GM12878 (cell line): ENCODE data around the gene TUBGCP3. TPM values are rescaled to one million over a fixed set of nuclear protein-coding genes. Genes with fewer than 3 reads are reported as not detected.

ENCODE experiments used
- ATAC-seq: fragments of 200-7000 bp; cut with Tn5 transposase; 3 replicates; pipeline ENCODE4 v1.9.1; 2020; ENCODE audit warnings: mild to moderate bottlenecking, moderate library complexity
- BruUV-seq: library from RNA; stranded (reverse); fragments of 400-500 nt; replicated peaks from 2 replicates; lab custom pipeline; 2021; lab: Mats Ljungman, UMichigan
- CTCF ChIA-PET: fragments of 300-600 bp; sonication (Branson Sonifier 250); formaldehyde crosslinking; extraction: SDS; loops from one replicate; lab custom pipeline; 2021; ENCODE audit warnings: inconsistent platforms; lab: Yijun Ruan, JAX
- POLR2A ChIA-PET: fragments of 350-600 bp; formaldehyde crosslinking; extraction: SDS; loops from one replicate; lab custom pipeline; 2021; ENCODE audit warnings: inconsistent platforms; lab: Charles Lee
- RAD21 ChIA-PET: fragments of 300-600 bp; sonication (Branson Sonifier 250); formaldehyde crosslinking; loops from one replicate; lab custom pipeline; 2023; ENCODE audit warnings: antibody characterized with exemption; ENCODE audit not compliant: unreplicated experiment; lab: Charles Lee
- SMC1A ChIA-PET: fragments of 300-600 bp; sonication (Branson Sonifier 250); formaldehyde crosslinking; loops from one replicate; lab custom pipeline; 2023; ENCODE audit not compliant: unreplicated experiment, uncharacterized antibody; lab: Charles Lee
- DNase-seq: peaks from one replicate; pipeline ENCODE4 v3.0.0-alpha.2; 2011; ENCODE audit warnings: low read depth, low spot score
- FAIRE-seq: peaks from 3 replicates; lab custom pipeline; 2011; peaks lifted over from hg19 to GRCh38; lab: Jason Lieb, UNC
- H2AFZ ChIP-seq: 2 replicates; pipeline ENCODE4 v1.6.0; 2011; ENCODE audit warnings: low read depth, low read length, control low read depth; ENCODE audit not compliant: control insufficient read depth
- H3K27ac ChIP-seq: 2 replicates; pipeline ENCODE4 v1.5.1; 2011; ENCODE audit warnings: control low read depth; ENCODE audit not compliant: control insufficient read depth, insufficient read depth
- H3K27me3 ChIP-seq, 2 experiments: replicated peaks in 1 of 2; 2 replicates each; pipeline versions ENCODE4 v1.6.0 to v1.6.1; 2011; ENCODE audit warnings: low read length in 1 of 2; ENCODE audit not compliant: control insufficient read depth in 2 of 2, insufficient read depth in 2 of 2
- H3K36me3 ChIP-seq, 2 experiments: 2 replicates each; pipeline ENCODE4 v1.5.1; 2011; ENCODE audit warnings: low read length in 1 of 2; ENCODE audit not compliant: control insufficient read depth in 2 of 2, insufficient read depth in 2 of 2
- H3K4me1 ChIP-seq: 2 replicates; pipeline ENCODE4 v1.6.1; 2011; ENCODE audit warnings: mild to moderate bottlenecking, low read length, moderate library complexity, mixed read lengths; ENCODE audit not compliant: control insufficient read depth, insufficient read depth
- H3K4me2 ChIP-seq: 2 replicates; pipeline ENCODE4 v1.6.0; 2011; ENCODE audit warnings: control low read depth; ENCODE audit not compliant: control insufficient read depth, insufficient read depth
- H3K4me3 ChIP-seq: fragments of 200-600 bp; sonication (generic); 2 replicates; pipeline ENCODE4 v1.5.1; 2016
- H3K79me2 ChIP-seq: 2 replicates; pipeline ENCODE4 v1.6.0; 2011; ENCODE audit warnings: low read length; ENCODE audit not compliant: control insufficient read depth, insufficient read depth
- H3K9ac ChIP-seq: 2 replicates; pipeline ENCODE4 v1.8.0; 2011; ENCODE audit warnings: low read length, control low read depth, mixed read lengths; ENCODE audit not compliant: control insufficient read depth, insufficient read depth
- H3K9me3 ChIP-seq: replicated peaks from 3 replicates; pipeline ENCODE4 v1.5.1; 2011; ENCODE audit warnings: mild to moderate bottlenecking, low read length; ENCODE audit not compliant: control insufficient read depth, insufficient read depth
- H4K20me1 ChIP-seq: 2 replicates; pipeline ENCODE4 v1.6.0; 2011; ENCODE audit not compliant: control insufficient read depth, insufficient read depth
- ASH2L ChIP-seq: fragments of 300-600, 200-600 bp; sonication (generic); IDR thresholded peaks from 2 replicates; pipeline ENCODE4 v1.6.1; 2017; ENCODE audit warnings: low read depth, mild to moderate bottlenecking, borderline replicate concordance
- CREM ChIP-seq: IDR thresholded peaks from 2 replicates; pipeline ENCODE4 v1.6.1; 2014; ENCODE audit warnings: antibody characterized with exemption, low read depth
- EZH2 ChIP-seq: IDR thresholded peaks from 2 replicates; pipeline ENCODE4 v1.6.1; 2012; ENCODE audit warnings: low read depth, mild to moderate bottlenecking, control low read depth, inconsistent platforms, low read length, borderline replicate concordance; ENCODE audit not compliant: control insufficient read depth
- FOXK2 ChIP-seq: fragments of 450-650 bp; IDR thresholded peaks from 2 replicates; pipeline ENCODE4 v1.6.1; 2017; ENCODE audit warnings: mild to moderate bottlenecking, moderate library complexity
- GABPA ChIP-seq: IDR thresholded peaks from 2 replicates; pipeline ENCODE4 v1.6.1; 2014; ENCODE audit warnings: antibody characterized with exemption, low read depth, mild to moderate bottlenecking, inconsistent platforms
- HDGF ChIP-seq: fragments of 450-650 bp; IDR thresholded peaks from 2 replicates; pipeline ENCODE4 v1.6.1; 2016; ENCODE audit warnings: antibody characterized with exemption
- MEF2B ChIP-seq: fragments of 450-650 bp; IDR thresholded peaks from 2 replicates; pipeline ENCODE4 v1.6.1; 2018; ENCODE audit warnings: mild to moderate bottlenecking, moderate library complexity; ENCODE audit not compliant: partially characterized antibody, poor library complexity, severe bottlenecking
- MXI1 ChIP-seq: fragments of 150-350 bp; IDR thresholded peaks from 2 replicates; pipeline ENCODE4 v1.6.1; 2011; ENCODE audit warnings: low read depth, mild to moderate bottlenecking, inconsistent platforms, low read length, improper control_type of control experiment
- MYC ChIP-seq: IDR thresholded peaks from 2 replicates; pipeline ENCODE4 v1.6.1; 2011; ENCODE audit warnings: mild to moderate bottlenecking, low read length, moderate library complexity, inconsistent platforms; ENCODE audit not compliant: insufficient read depth, insufficient replicate concordance, insufficient read length, severe bottlenecking
- NBN ChIP-seq: fragments of 450-650 bp; IDR thresholded peaks from 2 replicates; pipeline ENCODE4 v1.6.1; 2016
- NFIC ChIP-seq: IDR thresholded peaks from 2 replicates; pipeline ENCODE4 v1.6.1; 2012; ENCODE audit warnings: low read depth, mild to moderate bottlenecking, inconsistent platforms, low read length, moderate library complexity
- NFYA ChIP-seq: IDR thresholded peaks from 2 replicates; pipeline ENCODE4 v1.6.1; 2011; ENCODE audit warnings: low read depth, mild to moderate bottlenecking, low read length, improper control_type of control experiment, borderline replicate concordance
- POLR2AphosphoS2 ChIP-seq: IDR thresholded peaks from 2 replicates; pipeline ENCODE4 v1.6.1; 2011; ENCODE audit warnings: low read depth, mild to moderate bottlenecking, low read length, improper control_type of control experiment, moderate library complexity
- SREBF2 ChIP-seq: IDR thresholded peaks from 2 replicates; pipeline ENCODE4 v1.6.1; 2012; ENCODE audit warnings: mild to moderate bottlenecking, low read length
- WGBS: methylation state at CpG from one replicate; pipeline ENCODE4 v1.1.6; 2016; ENCODE audit warnings: low lambda C conversion rate; ENCODE audit not compliant: insufficient replicate concordance, insufficient coverage; ENCODE audit errors: missing lambda C conversion rate; 5-methylcytosine and 5-hydroxymethylcytosine counted together
- in situ Hi-C: fragments of 300-500 bp; cut with MboI; formaldehyde crosslinking; loops from 9 replicates; pipeline ENCODE4 v1.14.3; 2018; ENCODE audit warnings: mixed read lengths
- intact Hi-C: fragments of 100-400 bp; cut with micrococcal nuclease; formaldehyde crosslinking; loops from one replicate; pipeline ENCODE4 v1.14.2; 2022; ENCODE audit not compliant: unreplicated experiment
- polyA plus RNA-seq, 11 experiments: library from polyadenylated mRNA; depleted of rRNA in 4 of 11; unstranded in 6 of 11; stranded (reverse) in 5 of 11; fragments of >200 nt; fragmentation: Nextera tagmentation in 4 of 11; fragmentation: Illumina TruSeq in 1 of 11; extraction: Ambion mirVana in 4 of 11; extraction: Trizol in 1 of 11; gene quantifications; 1 replicate in 1 of 11; 2 replicates in 10 of 11; pipeline versions ENCODE4 v1.2.1 to v1.2.3, GENCODE V29; 2011 to 2016; ENCODE audit warnings: inconsistent platforms in 2 of 11, missing spikeins in 2 of 11, low read depth in 1 of 11
- total RNA-seq, 4 experiments: library from RNA; depleted of rRNA in 3 of 4; stranded (reverse); fragments of >200 nt in 3 of 4; fragmentation: Illumina TruSeq in 1 of 4; extraction: Trizol in 1 of 4; gene quantifications; 2 replicates each; pipeline versions ENCODE4 v1.2.1 to v1.2.3, GENCODE V29; 2013 to 2021
- TF ChIP-seq, protein P1 (sequence below), 3 experiments: IDR thresholded peaks in 2 of 3; conservative IDR thresholded peaks in 1 of 3; 2 replicates each; pipeline ENCODE4 v1.5.1; 2011; ENCODE audit warnings: low read depth in 3 of 3, low read length in 3 of 3, mild to moderate bottlenecking in 3 of 3, control low read depth in 2 of 3, moderate library complexity in 2 of 3, inconsistent platforms in 1 of 3, mixed read lengths in 1 of 3; ENCODE audit not compliant: control insufficient read depth in 2 of 3, insufficient read depth in 1 of 3; ENCODE audit errors: extremely low read depth in 1 of 3
- TF ChIP-seq, protein P2 (sequence below): fragments of 450-650 bp; IDR thresholded peaks from 2 replicates; pipeline ENCODE4 v1.6.1; 2016; ENCODE audit warnings: mild to moderate bottlenecking
- TF ChIP-seq, protein P3 (sequence below): fragments of 450-650 bp; conservative IDR thresholded peaks from 2 replicates; pipeline ENCODE4 v1.6.1; 2017; ENCODE audit warnings: mild to moderate bottlenecking, moderate library complexity

Gene TUBGCP3
- total and polyA plus RNA-seq, 10 of the 15 experiments (the other 5 are each of a cell fraction or from before 2014, with no cell fraction given), result 4.0 to 34.0 (median 22.6) TPM

DNA sequence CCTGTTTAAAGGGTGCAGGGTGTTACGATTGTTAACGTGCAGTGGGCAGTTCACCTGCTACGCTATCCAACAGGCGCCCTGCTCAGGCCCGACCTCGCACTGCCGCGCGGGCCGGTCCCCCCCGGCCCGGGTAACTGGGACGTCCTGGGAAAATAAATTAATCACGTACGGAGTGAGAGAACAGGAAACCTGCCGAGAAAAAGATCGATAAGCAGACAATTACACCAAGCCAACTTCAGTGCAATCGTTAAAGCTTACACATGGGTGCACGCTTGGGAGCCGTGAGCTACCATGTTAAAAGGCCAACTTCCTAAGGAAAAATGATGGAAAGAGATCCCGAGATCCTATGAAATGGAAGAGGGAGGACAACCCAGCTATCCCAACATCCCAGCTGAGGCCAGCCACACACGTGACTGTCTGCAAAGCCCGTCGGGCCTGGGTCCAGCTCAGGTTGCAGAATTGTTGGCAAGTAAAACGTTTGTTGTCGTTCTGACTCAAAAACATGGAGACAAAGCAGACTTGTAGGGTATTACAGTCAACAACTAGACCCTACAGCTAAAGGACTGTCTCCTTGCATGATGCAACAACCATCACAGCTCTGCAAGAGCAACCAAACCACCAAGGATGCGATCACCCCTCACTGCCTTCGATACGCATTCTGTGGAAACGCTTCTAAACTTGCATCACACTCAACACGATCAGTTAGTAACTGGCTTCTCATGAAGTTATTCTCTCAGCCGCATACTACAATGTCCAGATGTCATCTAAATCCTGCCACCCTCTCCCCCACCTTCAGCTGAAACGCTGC lies 741 bp upstream of the TUBGCP3 start:
- 72% methylated on average over 33 of the region's 33 CpGs for WGBS
- DNase-seq (no peak), ATAC-seq (no peak), FAIRE-seq (no peak)
- ChIA-PET POLR2A (interaction anchor here (0.6 to 1.0 kb wide), 3 partner anchors 12 to 288 kb away, joined by 3 read pairs; no protein-coding TSS in a partner anchor), CTCF (interaction anchor here (0.7 to 1.7 kb wide), 3 partner anchors 14 to 17 kb away, joined by 3 to 4 read pairs (median 3); no protein-coding TSS in a partner anchor), RAD21 (interaction anchor here (0.9 kb wide), 1 partner anchor 15 kb away, joined by 4 read pairs; no protein-coding TSS in a partner anchor)
- Histone ChIP-seq H3K9me3 (no peaks in the 10 kb centered on the region; the same call in 2 of the 3 replicates), H4K20me1 (no peaks in the 10 kb centered on the region), H2AFZ (peak overlapping the region; percentile 93), H3K9ac (peak overlapping the region; percentile 94), H3K27ac (peak overlapping the region; percentile 94)
- intact Hi-C loops, result no loop called here
- BruUV-seq, result TSS peak; percentile 92
- TF ChIP-seq CREM (no peak), MYC (no peak), FOXK2 (no peak), SREBF2 (no peak), NBN (0 out of 2 replicates have a peak, but pooled peaks have one; percentile 10), NFIC (no peak), POLR2AphosphoS2 (no peak), EZH2 (no peak), MEF2B (no peak), HDGF (peak; percentile 54; the same call in 1 of the 2 replicates), GABPA (no peak), MXI1 (no peak), NFYA (no peak), ASH2L (no peak)
- TF ChIP-seq, protein P1, sequence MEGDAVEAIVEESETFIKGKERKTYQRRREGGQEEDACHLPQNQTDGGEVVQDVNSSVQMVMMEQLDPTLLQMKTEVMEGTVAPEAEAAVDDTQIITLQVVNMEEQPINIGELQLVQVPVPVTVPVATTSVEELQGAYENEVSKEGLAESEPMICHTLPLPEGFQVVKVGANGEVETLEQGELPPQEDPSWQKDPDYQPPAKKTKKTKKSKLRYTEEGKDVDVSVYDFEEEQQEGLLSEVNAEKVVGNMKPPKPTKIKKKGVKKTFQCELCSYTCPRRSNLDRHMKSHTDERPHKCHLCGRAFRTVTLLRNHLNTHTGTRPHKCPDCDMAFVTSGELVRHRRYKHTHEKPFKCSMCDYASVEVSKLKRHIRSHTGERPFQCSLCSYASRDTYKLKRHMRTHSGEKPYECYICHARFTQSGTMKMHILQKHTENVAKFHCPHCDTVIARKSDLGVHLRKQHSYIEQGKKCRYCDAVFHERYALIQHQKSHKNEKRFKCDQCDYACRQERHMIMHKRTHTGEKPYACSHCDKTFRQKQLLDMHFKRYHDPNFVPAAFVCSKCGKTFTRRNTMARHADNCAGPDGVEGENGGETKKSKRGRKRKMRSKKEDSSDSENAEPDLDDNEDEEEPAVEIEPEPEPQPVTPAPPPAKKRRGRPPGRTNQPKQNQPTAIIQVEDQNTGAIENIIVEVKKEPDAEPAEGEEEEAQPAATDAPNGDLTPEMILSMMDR (IDR thresholded peaks at IDR 0.05 in 2 of 3, conservative IDR thresholded peaks at IDR 0.05 in 1 of 3; ENCODE audit: control insufficient read depth in 2 of 3, extremely low read depth in 1 of 3, insufficient read depth in 1 of 3, low read depth in 3 of 3, low read length in 3 of 3), result no peak
- TF ChIP-seq, protein P2, sequence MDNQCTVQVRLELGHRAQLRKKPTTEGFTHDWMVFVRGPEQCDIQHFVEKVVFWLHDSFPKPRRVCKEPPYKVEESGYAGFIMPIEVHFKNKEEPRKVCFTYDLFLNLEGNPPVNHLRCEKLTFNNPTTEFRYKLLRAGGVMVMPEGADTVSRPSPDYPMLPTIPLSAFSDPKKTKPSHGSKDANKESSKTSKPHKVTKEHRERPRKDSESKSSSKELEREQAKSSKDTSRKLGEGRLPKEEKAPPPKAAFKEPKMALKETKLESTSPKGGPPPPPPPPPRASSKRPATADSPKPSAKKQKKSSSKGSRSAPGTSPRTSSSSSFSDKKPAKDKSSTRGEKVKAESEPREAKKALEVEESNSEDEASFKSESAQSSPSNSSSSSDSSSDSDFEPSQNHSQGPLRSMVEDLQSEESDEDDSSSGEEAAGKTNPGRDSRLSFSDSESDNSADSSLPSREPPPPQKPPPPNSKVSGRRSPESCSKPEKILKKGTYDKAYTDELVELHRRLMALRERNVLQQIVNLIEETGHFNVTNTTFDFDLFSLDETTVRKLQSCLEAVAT, result peak; percentile 96
- TF ChIP-seq, protein P3, sequence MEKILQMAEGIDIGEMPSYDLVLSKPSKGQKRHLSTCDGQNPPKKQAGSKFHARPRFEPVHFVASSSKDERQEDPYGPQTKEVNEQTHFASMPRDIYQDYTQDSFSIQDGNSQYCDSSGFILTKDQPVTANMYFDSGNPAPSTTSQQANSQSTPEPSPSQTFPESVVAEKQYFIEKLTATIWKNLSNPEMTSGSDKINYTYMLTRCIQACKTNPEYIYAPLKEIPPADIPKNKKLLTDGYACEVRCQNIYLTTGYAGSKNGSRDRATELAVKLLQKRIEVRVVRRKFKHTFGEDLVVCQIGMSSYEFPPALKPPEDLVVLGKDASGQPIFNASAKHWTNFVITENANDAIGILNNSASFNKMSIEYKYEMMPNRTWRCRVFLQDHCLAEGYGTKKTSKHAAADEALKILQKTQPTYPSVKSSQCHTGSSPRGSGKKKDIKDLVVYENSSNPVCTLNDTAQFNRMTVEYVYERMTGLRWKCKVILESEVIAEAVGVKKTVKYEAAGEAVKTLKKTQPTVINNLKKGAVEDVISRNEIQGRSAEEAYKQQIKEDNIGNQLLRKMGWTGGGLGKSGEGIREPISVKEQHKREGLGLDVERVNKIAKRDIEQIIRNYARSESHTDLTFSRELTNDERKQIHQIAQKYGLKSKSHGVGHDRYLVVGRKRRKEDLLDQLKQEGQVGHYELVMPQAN, result no peak
- TF ChIP-seq, all 136 proteins: peak for 3
- Histone ChIP-seq H3K4me1 (peaks cover 7% of the 10 kb centered on the region; the same call in 1 of the 2 replicates), H3K4me3 (peak overlapping the region; percentile 93), H3K27me3 (no peaks in the 10 kb centered on the region), H3K36me3 (no peaks in the 10 kb centered on the region), H3K4me2 (peak overlapping the region; percentile 91), H3K79me2 (peaks cover 46% of the 10 kb centered on the region)
- in situ Hi-C loops, result no loop called here
- SMC1A ChIA-PET, result interaction anchor here (0.9 to 1.5 kb wide), 3 partner anchors 13 to 17 kb away, joined by 3 to 9 read pairs (median 3); no protein-coding TSS in a partner anchor
